HG03342 (cell line): Measurements from ENCODE around the gene ISG20L2.

Source experiments
- ATAC-seq: cut with Tn5 transposase; IDR thresholded peaks from one replicate; pipeline ENCODE4 v1.9.1; 2021; ENCODE audit warnings: mild to moderate bottlenecking, moderate library complexity; ENCODE audit not compliant: unreplicated experiment

ISG20L2 gene

GRCh38 chr1:156742017-156742416 lies 13.5 kb upstream of the ISG20L2 start:
- no peak for ATAC-seq

- ATAC-seq, result no peak
Observed at GRCh38 chr1:156741481-156741983, 13.0 kb upstream of the ISG20L2 start.

DNA sequence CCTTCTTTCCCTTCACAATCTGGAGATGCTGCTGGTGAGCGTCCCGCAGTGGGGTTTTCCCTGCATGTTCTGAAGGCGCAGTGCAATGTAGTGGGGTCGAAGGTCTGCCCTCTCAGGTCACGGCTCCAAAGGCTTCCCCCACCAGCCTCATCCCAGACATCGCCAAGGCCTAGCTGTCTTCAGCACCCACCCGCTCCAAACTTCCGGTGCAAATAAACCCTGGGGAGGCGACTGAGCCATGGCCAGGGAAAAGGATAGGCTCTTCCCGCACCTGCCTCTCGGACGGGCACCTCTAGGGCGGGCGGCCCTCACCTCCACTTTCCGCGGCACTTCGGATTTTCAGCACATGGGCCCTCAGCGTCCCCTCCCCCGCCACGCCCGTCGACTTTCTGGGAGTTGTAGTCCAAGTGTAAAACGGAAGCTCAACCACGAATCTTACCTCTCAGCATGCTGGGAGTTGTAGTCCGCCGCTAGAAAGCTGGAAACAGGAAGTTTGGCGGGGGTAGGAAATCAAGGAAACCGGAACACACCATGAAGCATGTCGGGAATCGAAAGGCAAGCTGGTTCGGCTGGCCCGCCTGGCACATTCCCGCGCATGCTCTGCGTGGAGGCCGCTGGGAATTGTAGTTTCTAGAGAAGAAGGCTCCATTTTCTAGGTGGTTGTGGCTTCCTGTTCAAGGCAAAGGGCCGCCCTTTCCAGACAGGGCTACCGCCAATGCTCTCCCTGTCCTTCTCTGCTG lies 12.3 kb upstream of the ISG20L2 start, which contains the start of gene MRPL24:
Gene MRPL24, minus strand, starts transcription at position 348 of the 740 bp plus-strand sequence. CDS start 2,384 bp downstream, outside the sequence.
- peak; percentile 77 for ATAC-seq

DNA sequence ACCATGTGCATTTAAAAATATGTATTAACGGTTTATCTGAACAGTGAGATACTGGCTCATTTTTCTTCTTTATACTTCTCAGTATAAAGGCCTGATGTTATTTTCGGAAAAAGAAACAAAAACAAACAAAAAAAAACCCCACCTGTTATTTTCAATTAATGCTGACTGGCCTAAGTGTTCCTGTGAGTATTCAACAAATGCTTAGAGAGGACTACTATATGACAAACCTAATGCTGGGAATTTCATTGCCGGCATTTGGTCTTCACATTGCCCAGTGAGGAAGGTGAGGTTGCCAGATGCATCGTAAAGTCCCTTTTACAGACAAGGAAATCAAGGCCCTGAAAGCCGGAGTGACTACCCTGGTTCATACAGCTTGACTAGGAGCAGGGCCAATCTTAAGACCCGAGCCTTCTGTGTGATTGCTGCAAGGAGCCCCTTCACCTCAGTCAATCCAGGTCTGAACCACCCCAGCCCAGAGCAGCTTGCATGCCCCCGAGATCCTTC lies 11.7 kb upstream of the ISG20L2 start:
- ATAC-seq, result no peak

- no peak for ATAC-seq
Observed at GRCh38 chr1:156738916-156739315, 10.3 kb upstream of the ISG20L2 start.

DNA sequence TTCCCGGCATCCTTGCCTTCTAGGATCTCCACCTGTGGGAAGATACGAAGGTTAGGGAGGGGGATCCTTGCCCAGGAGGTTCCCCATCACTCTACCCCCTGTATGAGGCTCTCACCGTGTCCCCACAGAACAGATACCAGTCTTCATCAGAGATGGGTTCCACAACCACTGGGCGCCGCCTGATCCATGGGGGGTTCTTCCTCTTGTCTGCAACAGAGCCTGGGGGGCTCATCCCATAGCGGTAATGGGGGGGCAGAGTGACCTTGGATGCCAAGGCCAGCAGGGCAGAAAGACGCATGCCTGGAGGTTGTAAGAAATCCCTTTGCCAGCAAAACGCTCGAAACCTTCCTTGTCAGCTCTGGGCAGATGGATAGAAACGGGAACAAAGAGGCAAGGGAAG lies 9.8 kb upstream of the ISG20L2 start:
- ATAC-seq, result no peak

- ATAC-seq, result no peak
Observed at GRCh38 chr1:156733989-156734584, 5.5 kb upstream of the ISG20L2 start.

GRCh38 chr1:156727926-156728598 lies 504 bp downstream of the ISG20L2 start, which contains the start of gene METTL25B:
Gene METTL25B (plus strand): TSS chr1:156728469. CDS start chr1:156729105, 636 bp downstream.
- peak; percentile 42 for ATAC-seq

- no peak for ATAC-seq
Observed at GRCh38 chr1:156727492-156727891, 1.1 kb downstream of the ISG20L2 start.

DNA sequence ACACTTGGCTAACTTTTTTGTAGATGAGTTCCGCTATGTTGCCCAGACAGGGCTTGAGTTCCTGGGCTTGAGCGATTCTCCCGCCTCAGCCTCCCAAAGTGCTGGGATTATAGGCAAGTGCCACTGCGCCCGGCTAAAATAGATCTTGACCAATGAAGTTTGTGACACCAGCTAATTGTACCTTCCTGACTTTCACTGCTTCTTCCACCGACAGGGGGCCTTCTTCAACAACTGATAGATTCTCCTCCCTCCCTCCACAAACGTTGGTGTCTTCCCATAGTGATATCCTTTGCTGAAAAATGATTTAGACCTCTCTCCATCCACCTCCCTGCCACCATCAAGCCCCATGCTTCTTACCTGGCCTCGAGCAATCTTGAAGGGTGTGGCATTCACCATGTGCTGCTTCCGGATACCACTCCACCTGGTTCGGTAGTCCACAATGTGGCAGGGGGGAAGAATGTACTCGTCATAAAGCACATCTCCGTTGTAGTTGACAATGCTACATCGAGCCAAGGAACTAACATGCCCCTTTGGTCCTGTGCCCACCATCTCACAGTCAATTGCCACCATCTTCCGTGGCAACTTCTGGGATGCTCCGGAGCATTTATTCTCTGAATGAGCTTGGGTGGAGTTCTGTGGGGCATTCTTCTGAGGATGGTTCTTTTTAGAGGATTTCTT lies 1.9 kb downstream of the ISG20L2 start:
- ATAC-seq, result no peak

DNA sequence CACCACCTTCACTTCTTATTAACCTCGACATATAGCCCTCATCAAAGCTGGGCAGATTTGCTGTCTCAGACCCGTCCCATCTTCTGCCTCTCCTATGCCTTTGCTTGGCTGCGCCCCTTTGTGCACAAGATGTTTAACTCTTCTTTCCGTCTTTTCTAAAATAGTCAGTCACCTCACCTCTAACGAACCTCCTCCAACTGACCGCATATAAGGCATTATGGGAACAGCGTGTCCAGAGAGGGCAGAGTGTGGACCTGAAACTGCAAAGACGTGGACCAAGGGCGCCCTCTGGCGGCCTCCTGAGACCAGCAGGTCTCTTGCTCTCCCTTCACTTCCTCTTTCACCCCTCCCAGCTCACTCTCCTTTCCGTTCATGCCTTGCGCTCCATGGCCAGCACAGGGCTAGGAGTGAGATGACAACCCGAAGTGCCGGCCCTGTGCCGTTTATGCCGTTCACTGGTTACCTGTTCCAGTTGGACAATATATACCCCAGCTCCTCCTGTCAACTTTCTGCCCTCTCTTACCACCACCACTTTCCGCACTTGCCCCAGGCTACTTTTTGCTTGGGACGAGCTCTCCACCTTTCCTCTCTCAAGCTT lies 2.8 kb downstream of the ISG20L2 start:
- ATAC-seq, result no peak

DNA sequence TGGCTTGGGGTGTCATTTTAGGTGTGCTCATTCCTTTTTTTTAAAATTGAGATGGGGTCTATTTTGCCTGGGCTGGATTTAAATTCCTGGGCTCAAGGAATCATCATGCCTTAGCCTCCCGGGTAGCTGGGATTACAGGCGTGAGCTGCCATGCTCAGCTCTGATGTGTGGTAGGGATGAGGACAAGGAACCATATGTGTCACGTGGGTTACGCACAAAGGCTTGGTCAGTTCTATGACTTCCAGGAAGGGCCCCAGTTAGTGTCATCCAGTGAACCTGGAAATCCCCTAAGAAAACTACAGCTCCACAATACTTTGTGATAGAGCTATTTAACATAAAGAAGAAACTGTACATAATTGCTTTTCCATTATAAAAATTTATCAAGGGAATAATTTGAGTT lies 7.0 kb downstream of the ISG20L2 start:
- no peak for ATAC-seq

DNA sequence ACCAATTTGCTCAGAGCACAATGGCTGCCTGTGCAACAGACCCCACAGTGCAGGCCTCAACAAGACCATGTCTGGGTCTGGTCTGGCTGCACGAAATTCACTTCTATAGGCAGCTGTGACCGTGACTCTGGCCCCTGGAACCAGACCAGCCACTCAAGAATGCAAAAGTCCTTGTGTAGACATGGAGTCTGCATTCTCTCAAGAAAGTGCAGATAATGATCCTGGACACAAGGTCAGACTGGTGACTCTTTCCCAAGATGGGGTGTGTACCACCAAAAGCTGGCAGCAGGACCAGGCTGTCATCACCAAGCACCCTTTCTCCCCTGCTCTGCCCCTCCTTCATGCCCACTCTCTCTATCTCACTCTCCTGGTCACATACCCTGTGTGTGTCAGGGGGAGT lies 7.4 kb downstream of the ISG20L2 start:
- ATAC-seq, result no peak

DNA sequence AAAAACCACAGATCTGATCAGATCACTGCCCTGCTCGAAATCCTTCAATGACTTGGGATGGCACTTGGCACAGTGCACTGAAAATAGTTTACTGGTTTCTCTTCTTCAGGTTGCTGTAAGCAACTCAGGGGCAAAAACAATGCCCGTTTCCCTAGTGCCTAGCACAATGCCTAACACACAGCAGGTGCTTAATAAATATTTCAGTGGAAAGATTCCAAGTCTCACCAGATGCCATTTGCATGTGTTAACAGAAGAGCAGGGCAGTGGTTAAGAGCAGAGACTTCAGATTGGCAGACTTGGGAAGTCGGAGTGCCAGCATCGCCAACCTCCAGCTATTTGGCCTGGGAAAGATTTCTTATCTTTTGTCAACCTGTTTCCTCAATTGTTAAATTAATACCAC lies 11.2 kb downstream of the ISG20L2 start:
- no peak for ATAC-seq

DNA sequence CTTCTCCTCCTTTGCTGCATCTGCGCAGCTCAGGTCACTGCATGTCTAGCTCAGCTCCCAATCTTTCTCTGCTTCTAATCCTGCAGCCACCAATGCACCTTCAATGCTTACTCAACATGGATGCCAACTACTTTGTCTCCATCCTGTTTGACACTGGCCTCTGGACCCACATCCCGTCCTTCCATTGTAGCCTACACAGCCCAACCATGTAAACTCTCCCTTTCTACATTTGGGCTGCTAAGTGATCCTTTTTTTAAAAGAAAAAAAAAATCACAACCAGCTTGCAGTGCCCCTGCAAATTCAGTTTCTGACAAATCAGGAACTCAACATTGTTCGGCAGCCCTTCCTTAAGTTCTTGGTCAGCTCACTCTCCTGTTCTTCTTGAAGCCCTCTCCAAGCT lies 13.7 kb downstream of the ISG20L2 start:
- no peak for ATAC-seq

GRCh38 chr1:156712626-156713025 lies 15.9 kb downstream of the ISG20L2 start:
- no peak for ATAC-seq

- ATAC-seq, result no peak
Observed at GRCh38 chr1:156711011-156711817, 17.4 kb downstream of the ISG20L2 start.

DNA sequence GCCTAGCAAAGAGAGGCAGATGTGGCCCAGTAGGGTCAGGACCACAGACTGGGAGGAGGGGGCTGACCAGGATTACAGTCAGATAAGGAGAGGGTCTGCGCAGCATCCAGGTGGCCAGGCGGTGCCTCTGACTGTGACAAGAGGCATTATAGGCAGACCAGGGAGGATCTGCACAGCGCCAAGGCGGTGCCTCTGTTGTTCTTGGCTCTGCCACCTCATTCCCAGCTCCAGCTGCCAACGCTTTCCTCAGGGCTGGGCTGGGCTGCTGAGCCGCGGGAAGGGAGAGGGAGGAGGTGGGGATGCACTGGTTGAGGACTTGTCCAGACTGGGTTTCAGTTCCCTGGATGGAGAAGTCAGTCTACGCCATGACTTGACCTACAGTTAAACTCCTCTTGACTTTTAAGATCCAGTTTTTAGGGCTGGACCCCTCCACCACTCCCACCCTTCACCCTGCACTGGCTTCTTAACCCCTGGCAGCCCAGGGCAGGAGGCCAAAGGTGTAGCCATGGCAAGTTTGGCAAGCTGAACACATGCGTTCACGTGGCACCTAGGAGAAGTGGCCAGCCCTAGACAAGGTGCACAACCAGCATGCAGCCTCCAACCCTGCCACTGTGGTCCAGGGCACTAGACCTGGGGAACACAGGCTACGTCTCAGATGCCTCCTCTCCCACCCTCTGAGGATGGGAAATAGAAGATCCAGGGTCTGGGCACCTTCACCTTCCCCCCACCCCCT lies 18.6 kb downstream of the ISG20L2 start:
- no peak for ATAC-seq

DNA sequence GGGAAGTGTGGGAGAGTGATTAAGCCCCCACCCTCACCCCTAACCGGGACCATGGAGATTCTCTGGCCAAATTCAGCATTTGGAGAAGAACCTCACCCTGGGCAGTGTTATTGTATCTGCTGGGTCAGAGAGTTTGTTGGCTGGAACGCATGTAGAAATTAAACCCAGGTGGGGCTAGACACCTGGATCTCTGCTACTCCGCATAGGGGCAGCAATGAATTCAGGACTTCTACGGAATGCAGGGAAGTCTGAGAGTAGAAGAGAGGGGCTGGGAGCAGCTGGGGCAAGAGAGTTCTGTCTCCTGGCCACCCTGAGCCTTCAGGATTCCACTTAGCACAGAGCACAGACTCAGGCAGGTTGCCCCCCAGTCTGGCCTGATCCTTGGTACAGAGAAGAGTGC lies 19.5 kb downstream of the ISG20L2 start:
- ATAC-seq, result no peak
